PC-3 (cell line): ENCODE data around the gene MICB.

ENCODE experiments used
- EZH2phosphoT487 ChIP-seq: fragments of 300-600 bp; sonication (generic); IDR thresholded peaks from 2 replicates; pipeline ENCODE4 v1.6.1; 2018; ENCODE audit warnings: mild to moderate bottlenecking, antibody characterized with exemption, low read length, borderline replicate concordance
- TF ChIP-seq, protein P1 (sequence below): fragments of 300-600 bp; sonication (generic); conservative IDR thresholded peaks from 2 replicates; pipeline ENCODE4 v1.5.1; 2017; ENCODE audit warnings: antibody characterized with exemption, low read depth, mild to moderate bottlenecking, low read length

DNA sequence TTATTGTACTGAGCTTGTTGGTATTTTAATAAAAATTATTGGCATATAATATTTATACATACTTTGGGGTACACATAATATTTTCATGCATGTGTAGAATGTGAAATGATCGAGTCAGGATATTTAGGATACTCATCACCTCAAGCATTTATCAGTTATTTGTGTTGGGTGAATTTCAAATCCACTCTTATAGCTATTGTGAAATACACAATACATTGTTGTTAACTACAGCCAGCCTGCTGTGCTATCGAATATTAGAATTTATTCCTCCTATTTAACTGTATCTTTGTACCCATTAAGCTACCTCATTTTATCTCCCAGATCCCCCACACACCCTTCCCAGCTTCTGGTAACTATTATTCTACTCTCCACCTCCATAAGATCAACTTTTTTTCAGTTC lies 14.6 kb upstream of the MICB start:
- TF ChIP-seq, protein P1, sequence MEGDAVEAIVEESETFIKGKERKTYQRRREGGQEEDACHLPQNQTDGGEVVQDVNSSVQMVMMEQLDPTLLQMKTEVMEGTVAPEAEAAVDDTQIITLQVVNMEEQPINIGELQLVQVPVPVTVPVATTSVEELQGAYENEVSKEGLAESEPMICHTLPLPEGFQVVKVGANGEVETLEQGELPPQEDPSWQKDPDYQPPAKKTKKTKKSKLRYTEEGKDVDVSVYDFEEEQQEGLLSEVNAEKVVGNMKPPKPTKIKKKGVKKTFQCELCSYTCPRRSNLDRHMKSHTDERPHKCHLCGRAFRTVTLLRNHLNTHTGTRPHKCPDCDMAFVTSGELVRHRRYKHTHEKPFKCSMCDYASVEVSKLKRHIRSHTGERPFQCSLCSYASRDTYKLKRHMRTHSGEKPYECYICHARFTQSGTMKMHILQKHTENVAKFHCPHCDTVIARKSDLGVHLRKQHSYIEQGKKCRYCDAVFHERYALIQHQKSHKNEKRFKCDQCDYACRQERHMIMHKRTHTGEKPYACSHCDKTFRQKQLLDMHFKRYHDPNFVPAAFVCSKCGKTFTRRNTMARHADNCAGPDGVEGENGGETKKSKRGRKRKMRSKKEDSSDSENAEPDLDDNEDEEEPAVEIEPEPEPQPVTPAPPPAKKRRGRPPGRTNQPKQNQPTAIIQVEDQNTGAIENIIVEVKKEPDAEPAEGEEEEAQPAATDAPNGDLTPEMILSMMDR: no peak
- TF ChIP-seq EZH2phosphoT487: no peak
